HG03575 (cell line): Measurements from ENCODE around the gene ZNF783.
A peak's percentile ranks its signal among the peaks of the same experiment; 100 is the strongest.

Source experiments
- ATAC-seq: cut with Tn5 transposase; IDR thresholded peaks from one replicate; pipeline ENCODE4 v1.9.1; 2021; ENCODE audit not compliant: unreplicated experiment, insufficient number of reproducible peaks, low FRiP score; ENCODE audit errors: extremely low read depth

Gene ZNF783

GRCh38 chr7:149278396-149278795, 16.4 kb downstream of the ZNF783 start:
- ATAC-seq = no peak

DNA sequence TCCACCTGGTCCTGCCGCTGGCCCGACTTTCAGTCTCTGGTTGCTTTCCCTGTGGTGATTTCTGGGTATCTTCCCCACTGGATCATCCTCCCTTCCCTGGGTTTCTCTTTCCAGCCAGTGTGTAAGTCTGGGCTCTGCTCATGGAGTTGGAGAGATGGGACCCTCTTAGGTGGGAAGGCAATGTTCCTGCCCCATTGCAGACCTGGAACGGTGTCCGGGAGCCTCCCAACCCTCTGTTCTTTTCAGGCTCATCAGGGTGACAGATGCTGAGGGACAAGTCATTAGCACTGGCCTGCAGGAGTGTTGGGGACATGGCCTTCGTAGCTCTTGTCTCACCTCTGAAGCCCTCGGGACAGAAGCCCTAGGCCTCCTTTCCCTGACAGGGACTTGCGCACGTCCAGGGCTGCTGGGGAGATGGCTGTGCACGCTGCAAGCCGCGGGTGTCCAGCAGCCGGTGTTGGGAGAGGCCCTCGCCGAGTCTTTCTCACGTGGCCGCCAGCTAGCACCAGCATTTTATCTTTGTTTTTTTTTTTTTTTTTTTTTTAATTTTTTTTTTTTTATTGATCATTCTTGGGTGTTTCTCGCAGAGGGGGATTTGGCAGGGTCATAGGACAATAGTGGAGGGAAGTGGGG, 17.2 kb downstream of the ZNF783 start:
- ATAC-seq = no peak

DNA sequence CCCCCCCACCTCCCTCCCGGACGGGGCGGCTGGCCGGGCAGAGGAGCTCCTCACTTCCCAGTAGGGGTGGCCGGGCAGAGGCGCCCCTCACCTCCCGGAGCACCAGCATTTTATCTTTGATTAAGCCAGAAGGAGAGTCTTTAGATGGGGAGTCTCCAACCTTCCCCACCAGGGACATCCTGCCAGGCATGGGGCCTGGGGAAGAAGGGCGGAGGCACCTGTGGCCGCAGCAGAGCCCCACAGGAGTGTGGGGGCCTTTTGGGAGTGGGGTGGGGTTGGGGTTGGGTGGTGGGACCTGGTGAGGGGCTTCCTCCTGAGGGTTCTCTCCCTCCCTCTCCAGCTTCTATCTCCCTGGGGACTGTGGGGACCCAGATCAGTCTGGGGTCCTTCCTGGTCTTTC, 18.2 kb downstream of the ZNF783 start:
- ATAC-seq = no peak

- no peak for ATAC-seq
Observed at GRCh38 chr7:149280661-149281507, 18.9 kb downstream of the ZNF783 start.

- ATAC-seq = no peak
Observed at GRCh38 chr7:149281508-149282330, 19.7 kb downstream of the ZNF783 start.

DNA sequence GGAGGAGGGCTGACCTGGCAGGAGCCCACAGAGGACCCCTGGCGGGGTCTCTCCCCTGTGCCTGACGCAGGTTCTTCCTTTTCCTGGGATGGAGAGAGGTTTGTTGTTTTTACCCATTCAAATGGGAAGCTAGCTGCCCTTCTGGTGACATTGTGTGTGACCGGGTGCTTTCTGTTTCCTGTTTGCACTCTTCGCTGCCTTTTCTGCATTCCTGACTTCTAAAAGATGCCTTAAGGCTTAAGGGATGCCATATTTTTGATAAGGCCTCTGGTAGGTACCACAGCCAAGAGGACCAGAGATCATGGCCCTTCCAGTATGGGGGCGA, 20.3 kb downstream of the ZNF783 start:
- ATAC-seq = no peak

- ATAC-seq = no peak
Observed at GRCh38 chr7:149283321-149283720, 21.3 kb downstream of the ZNF783 start.

DNA sequence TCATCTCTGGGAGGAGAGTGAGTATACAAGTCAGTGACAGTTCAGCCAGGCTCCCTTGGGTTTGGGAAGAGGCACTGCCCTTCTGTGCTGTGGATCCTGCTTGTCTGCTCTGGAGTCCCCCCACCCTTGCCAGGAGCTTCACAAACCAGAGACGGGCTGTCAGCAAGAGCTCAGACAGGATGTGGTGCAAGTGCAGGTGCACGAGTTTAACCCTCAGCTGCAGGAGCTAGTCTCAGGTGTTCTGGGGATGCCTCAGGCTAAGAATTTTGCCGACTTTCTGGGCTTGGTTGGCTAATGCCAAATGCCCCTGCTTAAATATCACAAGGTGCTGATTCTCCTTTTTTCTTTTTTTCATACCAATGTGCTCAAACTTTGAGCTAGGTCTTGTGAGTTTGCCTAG, 22.3 kb downstream of the ZNF783 start:
- no peak for ATAC-seq

GRCh38 chr7:149284850-149285585, 23.0 kb downstream of the ZNF783 start:
- ATAC-seq = peak; percentile 87

- ATAC-seq = no peak
Observed at GRCh38 chr7:149285603-149286002, 23.6 kb downstream of the ZNF783 start.

GRCh38 chr7:149286811-149287400, 24.9 kb downstream of the ZNF783 start:
- no peak for ATAC-seq

GRCh38 chr7:149287622-149288021, 25.6 kb downstream of the ZNF783 start:
- no peak for ATAC-seq

GRCh38 chr7:149289262-149289661, 27.3 kb downstream of the ZNF783 start:
- no peak for ATAC-seq

DNA sequence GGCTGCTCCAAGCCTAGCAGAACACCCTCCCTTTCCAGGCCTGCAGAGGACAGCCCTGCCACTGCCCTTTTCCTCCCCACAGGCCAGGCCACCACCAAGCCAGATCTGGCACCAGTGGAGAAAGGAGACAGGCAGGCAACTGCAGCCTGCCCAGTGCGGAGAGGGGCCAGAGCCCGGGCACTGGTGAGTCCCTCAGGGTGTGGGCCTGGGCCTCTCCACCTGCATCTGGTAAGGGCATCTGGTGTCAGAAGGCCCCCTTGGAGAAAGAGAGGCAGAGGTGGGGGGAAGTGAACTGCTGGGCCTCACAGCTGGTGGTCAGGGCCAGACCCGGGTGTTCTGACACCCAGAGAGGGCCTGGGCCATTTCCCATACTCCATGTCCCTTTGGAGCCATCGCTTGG, 27.9 kb downstream of the ZNF783 start:
- ATAC-seq = no peak

- no peak for ATAC-seq
Observed at GRCh38 chr7:149291036-149291780, 29.2 kb downstream of the ZNF783 start.

DNA sequence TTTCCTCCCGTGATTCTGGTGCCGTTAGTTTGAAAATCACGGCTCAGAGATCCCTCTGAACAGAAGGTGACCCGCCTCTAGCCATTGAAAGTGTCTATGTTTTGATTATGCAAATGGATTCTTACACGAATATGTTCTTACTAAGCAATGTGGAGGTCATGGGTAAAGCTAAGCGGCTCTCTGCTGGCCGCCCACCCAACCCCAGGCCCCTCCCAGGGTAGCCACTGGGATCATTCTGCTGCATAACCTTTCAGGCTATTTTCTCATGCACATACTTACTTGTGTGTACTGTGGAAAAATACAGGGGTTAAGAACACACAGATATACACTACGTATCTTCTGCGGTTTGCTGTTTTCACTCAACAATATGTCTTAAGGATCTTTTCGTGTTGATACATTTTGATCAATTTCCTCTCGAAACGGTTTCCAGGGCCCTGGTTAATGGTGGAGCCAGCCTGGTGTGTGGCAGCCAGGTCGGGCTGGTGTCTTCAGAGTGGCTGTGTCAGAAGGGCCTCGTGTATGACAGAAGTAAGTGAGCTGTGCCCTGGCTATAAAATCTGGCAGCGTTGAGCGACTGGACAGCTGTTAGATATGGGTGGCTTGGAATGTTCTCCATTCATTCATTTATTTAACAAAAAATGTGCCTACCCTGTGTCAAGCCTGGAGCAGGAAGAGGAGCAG, 29.9 kb downstream of the ZNF783 start:
- no peak for ATAC-seq

- ATAC-seq = no peak
Observed at GRCh38 chr7:149292462-149292823, 30.4 kb downstream of the ZNF783 start.

DNA sequence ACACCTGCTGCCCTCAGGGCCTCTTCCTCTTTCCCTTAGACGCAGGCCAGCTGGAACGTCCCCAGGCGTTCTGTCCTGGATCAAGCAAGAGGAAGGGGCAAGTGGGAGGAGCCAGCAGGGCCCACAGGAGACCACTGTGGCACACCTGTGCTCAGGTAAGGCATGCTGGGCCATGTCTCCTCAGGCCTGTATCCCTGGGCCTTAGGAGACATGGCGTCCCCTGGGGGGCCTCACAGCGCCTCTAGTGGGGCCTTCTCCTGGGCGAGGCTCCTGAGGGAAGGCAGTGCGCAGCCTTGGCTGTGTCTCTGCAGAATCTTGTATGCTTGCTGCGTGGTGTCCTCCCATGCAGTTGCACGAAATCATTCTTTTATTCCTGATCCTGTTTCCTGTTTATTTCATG, 31.3 kb downstream of the ZNF783 start:
- no peak for ATAC-seq
